Testis (tissue), 2 donors: ENCODE measurements around the gene F8A2.

Experiments used
- CTCF ChIP-seq, 3 experiments: fragments of 450-650 bp in 2 of 3; fragments of 200-600 bp in 1 of 3; sonication (generic) in 1 of 3; IDR thresholded peaks; one replicate each; pipeline ENCODE4 v1.5.1; 2016 to 2019; ENCODE audit warnings: antibody characterized with exemption in 3 of 3, mild to moderate bottlenecking in 2 of 3, moderate library complexity in 1 of 3
- POLR2A ChIP-seq: fragments of 450-650 bp; IDR thresholded peaks from one replicate; pipeline ENCODE4 v1.6.1; 2017; ENCODE audit warnings: antibody characterized with exemption, mild to moderate bottlenecking, moderate library complexity

GRCh38 chrX:155333544-155334100, 48.3 kb upstream of the F8A2 start:
- TF ChIP-seq CTCF (IDR thresholded peaks at IDR 0.05) (no peak), POLR2A (no peak)
